Retinal pigment epithelial cell (primary cell): ENCODE data around the gene KCNC1.

Source experiments
- DNase-seq: peaks from one replicate; pipeline ENCODE4 v3.0.0-alpha.2; 2010; ENCODE audit warnings: low read depth
- H3K4me3 ChIP-seq: 2 replicates; pipeline ENCODE4 v1.5.1; 2011; ENCODE audit warnings: mild to moderate bottlenecking, low read length, control low read depth, moderate library complexity
- CTCF ChIP-seq: conservative IDR thresholded peaks from 2 replicates; pipeline ENCODE4 v1.5.1; 2011; ENCODE audit warnings: low read depth, low read length, control low read depth, inconsistent platforms

KCNC1 gene

DNA sequence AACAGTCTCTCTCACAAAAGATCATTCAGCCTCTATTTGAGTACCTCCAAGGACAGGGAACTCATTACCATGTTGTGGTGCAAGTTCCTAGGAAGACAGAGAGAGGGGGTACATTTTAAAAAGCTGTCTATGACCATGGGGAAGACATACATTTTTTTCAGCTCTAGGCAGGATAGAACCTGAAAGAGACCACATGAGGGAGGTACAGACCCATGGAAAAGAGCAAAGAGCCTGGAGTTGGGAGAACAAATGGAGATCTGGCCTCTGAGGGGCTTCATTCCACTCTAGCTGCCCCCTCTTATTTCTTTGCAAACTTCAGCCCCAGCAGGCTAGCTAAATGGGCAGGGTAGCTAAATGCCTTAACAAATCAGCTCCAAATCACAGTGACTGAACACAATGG lies 36.3 kb downstream of the KCNC1 start:
- no peak overlapping the region for H3K4me3 ChIP-seq
- DNase-seq = no peak
- peak; percentile 32 for TF ChIP-seq CTCF

DNA sequence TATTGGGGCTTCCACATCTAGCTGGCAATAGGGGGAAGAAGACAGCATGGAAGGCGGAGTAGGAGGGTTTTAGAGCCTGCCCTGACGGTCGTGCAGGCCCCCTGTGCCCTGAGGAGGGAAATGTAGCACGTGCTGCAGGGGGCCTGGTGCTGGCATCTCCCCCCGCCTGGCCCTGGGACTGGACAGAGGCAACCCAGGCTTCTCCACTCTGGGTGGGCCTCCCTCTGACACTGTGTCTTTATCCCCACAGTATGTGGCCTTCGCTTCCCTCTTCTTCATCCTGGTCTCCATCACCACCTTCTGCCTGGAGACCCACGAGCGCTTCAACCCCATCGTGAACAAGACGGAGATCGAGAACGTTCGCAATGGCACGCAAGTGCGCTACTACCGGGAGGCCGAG lies 36.8 kb downstream of the KCNC1 start:
- no peak for TF ChIP-seq CTCF
- DNase-seq = no peak
- H3K4me3 ChIP-seq = no peak overlapping the region

GRCh38 chr11:17771841-17772401 lies 37.3 kb downstream of the KCNC1 start:
- DNase-seq = no peak
- H3K4me3 ChIP-seq = no peak overlapping the region
- no peak for TF ChIP-seq CTCF

DNA sequence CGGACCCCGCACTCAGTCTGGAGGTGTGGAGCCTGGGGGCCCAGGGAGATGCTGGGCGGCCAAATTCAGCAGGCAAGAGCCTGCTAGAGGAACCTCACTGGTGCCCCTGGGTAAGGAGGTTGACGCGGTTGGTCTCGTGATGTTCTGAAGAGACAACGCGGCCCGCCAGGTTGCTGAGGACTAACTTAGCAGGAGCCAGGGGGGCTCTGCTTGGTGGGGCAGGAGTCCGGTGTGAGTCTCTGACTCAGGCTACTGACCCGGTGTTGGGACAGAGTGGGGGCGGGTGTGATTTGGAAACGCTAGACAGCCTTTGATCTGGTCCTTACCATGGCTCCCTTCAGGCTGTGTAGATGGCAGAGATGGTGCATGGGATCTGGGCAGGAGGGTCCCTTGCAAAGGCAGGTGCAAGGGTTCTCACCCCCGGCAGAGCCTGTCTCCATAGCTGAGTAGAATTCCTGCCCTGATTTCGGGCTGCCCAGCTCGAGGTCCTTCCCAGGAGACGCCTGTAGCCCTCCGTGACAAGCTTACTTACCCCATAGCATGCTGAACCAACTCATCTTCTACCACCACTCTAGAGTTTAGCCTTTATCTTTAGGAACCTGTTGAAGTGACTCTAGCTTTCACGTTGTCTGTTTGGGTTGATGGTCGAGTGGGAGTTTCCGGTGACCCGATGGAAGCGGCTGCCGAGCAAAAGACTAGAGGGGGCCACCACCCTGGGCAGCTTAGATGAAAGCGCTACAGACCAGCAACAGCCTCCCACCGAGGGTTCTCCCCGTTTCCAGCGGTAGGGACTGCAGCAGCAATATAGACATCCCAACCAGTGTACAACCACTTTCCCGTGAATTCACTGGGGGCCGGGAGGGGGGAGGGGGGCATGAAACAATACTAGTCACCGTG lies 38.4 kb downstream of the KCNC1 start:
- H3K4me3 ChIP-seq = no peak overlapping the region
- DNase-seq = no peak
- TF ChIP-seq CTCF = no peak

- no peak for TF ChIP-seq CTCF
- no peak overlapping the region for H3K4me3 ChIP-seq
- no peak for DNase-seq
Measured at GRCh38 chr11:17773674-17774073, 39.1 kb downstream of the KCNC1 start.

DNA sequence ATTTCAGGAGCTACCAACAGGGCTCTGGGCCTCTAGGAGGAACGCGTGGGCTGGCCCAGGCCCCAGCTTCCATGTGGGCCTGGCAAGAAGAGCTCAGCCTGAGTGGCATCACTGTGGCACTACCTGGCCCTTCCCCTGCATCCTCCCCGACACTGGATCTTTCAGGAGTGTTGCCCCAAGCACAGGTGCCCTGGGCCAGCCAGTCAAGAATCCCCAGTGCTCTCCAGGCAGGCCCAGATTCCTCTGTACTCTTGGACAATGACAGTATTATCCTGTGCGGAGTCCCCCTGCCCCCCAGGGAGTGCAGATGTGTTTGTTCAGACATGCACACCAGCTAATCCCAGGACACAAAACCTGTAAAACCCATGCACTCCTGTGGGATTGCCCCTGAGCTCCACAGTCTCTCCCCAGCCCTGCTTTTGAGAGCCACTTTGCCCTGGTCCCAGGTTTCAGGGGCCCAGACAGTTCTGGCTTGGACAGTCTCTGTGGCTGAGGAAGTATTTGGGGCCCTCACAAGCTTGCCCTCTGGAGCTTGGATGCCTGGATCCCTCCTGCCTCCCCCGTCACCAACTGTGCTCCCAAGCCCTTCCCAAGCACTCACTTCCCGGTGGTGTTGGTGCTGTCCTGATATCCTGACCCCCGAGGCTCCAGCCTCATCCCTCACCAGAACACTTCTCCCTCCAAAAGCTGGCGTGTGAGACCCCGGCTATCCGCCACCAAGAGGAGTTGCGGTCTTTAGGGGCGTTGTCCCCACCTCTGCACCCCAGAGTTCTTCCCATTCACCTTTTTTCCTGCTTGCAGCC lies 39.9 kb downstream of the KCNC1 start:
- DNase-seq = no peak
- TF ChIP-seq CTCF = no peak
- no peak overlapping the region for H3K4me3 ChIP-seq
